ENCODE data around the gene MYL12A. TPM values are rescaled to one million over a fixed set of nuclear protein-coding genes. Genes with fewer than 3 reads are reported as not detected.

MYL12A gene
- total RNA-seq, 1 experiment from 2014 or later, result 329 TPM

DNA sequence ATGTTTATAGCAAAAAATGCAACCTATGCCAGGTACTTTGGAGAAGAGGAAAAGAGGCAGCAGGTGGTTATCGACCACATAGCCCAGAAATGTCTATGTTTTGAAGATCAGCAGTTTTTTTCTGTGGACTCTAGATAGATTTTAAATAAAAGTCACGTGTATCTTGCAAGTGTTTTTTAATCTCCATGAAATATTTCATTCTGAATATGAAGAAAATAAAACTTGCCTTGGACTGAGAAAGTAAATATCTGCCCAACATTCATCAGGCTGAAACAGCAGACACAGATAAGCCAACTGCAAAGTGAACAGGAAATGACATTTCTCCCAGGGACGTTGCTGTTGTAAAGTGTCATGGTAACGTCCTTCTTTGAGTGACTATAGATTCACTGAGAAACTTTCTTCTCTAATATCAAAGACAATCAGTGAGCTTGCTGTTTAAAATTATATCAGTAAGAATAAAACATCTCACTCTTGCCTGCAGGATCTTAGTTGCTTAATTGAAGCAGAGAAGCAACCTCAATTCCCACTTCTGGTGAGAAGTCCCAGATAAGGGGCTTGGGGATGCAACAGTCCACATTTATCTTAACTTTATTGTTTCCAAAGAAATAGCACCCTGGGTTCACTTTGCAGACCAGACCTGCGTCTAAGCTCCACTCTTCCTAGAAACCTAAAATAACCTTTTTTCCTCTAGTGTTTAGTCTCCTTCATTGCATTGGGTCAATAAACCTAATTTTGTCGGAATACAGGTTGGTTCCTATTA, 34.1 kb upstream of the MYL12A start:
- Histone ChIP-seq H3F3A (ENCODE audit: low read length, unreplicated experiment) (no peaks in the 10 kb centered on the region), H3K27me3 (ENCODE audit: low read length) (no peaks in the 10 kb centered on the region), H3K9ac (ENCODE audit: low read length) (no peak overlapping the region), H3K4me1 (ENCODE audit: insufficient read depth, low read length) (peaks cover 39% of the 10 kb centered on the region), H3K9me3 (ENCODE audit: low read length) (no peaks in the 10 kb centered on the region), H3K9me2 (replicated peaks; ENCODE audit: low read length) (0 out of 2 replicates have a peak, but pooled peaks cover 5% of the 10 kb centered on the region), H2AFZ (ENCODE audit: low read length) (no peak overlapping the region), H3K4me3 (ENCODE audit: low read length) (no peak overlapping the region), H3K79me2 (ENCODE audit: low read length) (no peaks in the 10 kb centered on the region), H3K36me3 (ENCODE audit: low read depth, low read length) (no peaks in the 10 kb centered on the region), H3K4me2 (ENCODE audit: low read length) (no peak overlapping the region), H3K27ac (ENCODE audit: low read length) (no peak overlapping the region), H4K20me1 (ENCODE audit: low read length) (no peaks in the 10 kb centered on the region)
- ATAC-seq, result no peak
- ChIA-PET POLR2A (ENCODE audit: unreplicated experiment) (no interaction called here), CTCF (no interaction called here)
- intact Hi-C loops (cut with micrococcal nuclease), result no loop called here
- no TSS peak for BruUV-seq (replicated peaks)
- no peak for DNase-seq
- TF ChIP-seq EZH2 (IDR thresholded peaks at IDR 0.05; ENCODE audit: low read length, unreplicated experiment) (no peak), EZH2phosphoT487 (IDR thresholded peaks at IDR 0.05; ENCODE audit: borderline replicate concordance, low read length) (no peak)
- TF ChIP-seq, protein P1, sequence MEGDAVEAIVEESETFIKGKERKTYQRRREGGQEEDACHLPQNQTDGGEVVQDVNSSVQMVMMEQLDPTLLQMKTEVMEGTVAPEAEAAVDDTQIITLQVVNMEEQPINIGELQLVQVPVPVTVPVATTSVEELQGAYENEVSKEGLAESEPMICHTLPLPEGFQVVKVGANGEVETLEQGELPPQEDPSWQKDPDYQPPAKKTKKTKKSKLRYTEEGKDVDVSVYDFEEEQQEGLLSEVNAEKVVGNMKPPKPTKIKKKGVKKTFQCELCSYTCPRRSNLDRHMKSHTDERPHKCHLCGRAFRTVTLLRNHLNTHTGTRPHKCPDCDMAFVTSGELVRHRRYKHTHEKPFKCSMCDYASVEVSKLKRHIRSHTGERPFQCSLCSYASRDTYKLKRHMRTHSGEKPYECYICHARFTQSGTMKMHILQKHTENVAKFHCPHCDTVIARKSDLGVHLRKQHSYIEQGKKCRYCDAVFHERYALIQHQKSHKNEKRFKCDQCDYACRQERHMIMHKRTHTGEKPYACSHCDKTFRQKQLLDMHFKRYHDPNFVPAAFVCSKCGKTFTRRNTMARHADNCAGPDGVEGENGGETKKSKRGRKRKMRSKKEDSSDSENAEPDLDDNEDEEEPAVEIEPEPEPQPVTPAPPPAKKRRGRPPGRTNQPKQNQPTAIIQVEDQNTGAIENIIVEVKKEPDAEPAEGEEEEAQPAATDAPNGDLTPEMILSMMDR (conservative IDR thresholded peaks at IDR 0.05; ENCODE audit: low read depth, low read length), result no peak

- intact Hi-C loops (cut with micrococcal nuclease), result loop anchor here (5.0 kb wide), 1 partner anchor 38 kb away; no protein-coding TSS in a partner anchor
These were observed 32.6 kb upstream of the MYL12A start for GRCh38 chr18:3214855-3215637.

More at GRCh38 chr18:3214855-3215637, 32.6 kb upstream of the MYL12A start:
- Histone ChIP-seq H3K4me1 (ENCODE audit: insufficient read depth, low read length) (peaks cover 28% of the 10 kb centered on the region), H4K20me1 (ENCODE audit: low read length) (no peaks in the 10 kb centered on the region), H3K9me3 (ENCODE audit: low read length) (no peaks in the 10 kb centered on the region), H2AFZ (ENCODE audit: low read length) (no peak overlapping the region), H3K36me3 (ENCODE audit: low read depth, low read length) (no peaks in the 10 kb centered on the region), H3K27me3 (ENCODE audit: low read length) (no peaks in the 10 kb centered on the region), H3K4me2 (ENCODE audit: low read length) (no peak overlapping the region), H3K79me2 (ENCODE audit: low read length) (no peaks in the 10 kb centered on the region), H3K4me3 (ENCODE audit: low read length) (no peak overlapping the region), H3K9me2 (replicated peaks; ENCODE audit: low read length) (0 out of 2 replicates have a peak, but pooled peaks cover 5% of the 10 kb centered on the region), H3F3A (ENCODE audit: low read length, unreplicated experiment) (no peaks in the 10 kb centered on the region), H3K9ac (ENCODE audit: low read length) (no peak overlapping the region), H3K27ac (ENCODE audit: low read length) (no peak overlapping the region)
- DNase-seq, result no peak
- ATAC-seq, result no peak
- POLR2A ChIA-PET (ENCODE audit: unreplicated experiment), result no interaction called here
- CTCF ChIA-PET, result no interaction called here
- BruUV-seq (replicated peaks), result no TSS peak
- TF ChIP-seq, protein P1 (conservative IDR thresholded peaks at IDR 0.05; ENCODE audit: low read depth, low read length), result no peak
- TF ChIP-seq EZH2phosphoT487 (IDR thresholded peaks at IDR 0.05; ENCODE audit: borderline replicate concordance, low read length) (no peak), EZH2 (IDR thresholded peaks at IDR 0.05; ENCODE audit: low read length, unreplicated experiment) (no peak)
